T-helper 1 cell treated with Interleukin-12 subunit alpha and Interleukin-12 subunit beta and Interleukin-4 antibody, amounts not matched to agents 30 μg/mL and 1 μg/mL, for 36 hours (primary cell): Measurements from ENCODE around the gene SH2D3C.
A peak's percentile ranks its signal among the peaks of the same experiment; 100 is the strongest.
"Not testable (repeated sequence)": the region's sequence is repeated elsewhere in the genome, so short reads cannot be mapped to it uniquely, and the experiment has no call there.

Experiments used
- H3K27ac Mint-ChIP-seq: one replicate; pipeline ENCODE4 v1.8.0; 2021; ENCODE audit warnings: mild to moderate bottlenecking, mixed read lengths
- H3K27me3 Mint-ChIP-seq: one replicate; pipeline ENCODE4 v1.8.0; 2021; ENCODE audit warnings: low read depth, mixed read lengths
- H3K36me3 Mint-ChIP-seq: one replicate; pipeline ENCODE4 v1.8.0; 2021; ENCODE audit warnings: low read depth, mixed read lengths
- H3K4me1 Mint-ChIP-seq: one replicate; pipeline ENCODE4 v1.8.0; 2021; ENCODE audit warnings: low read depth, mixed read lengths
- H3K4me3 Mint-ChIP-seq: one replicate; pipeline ENCODE4 v1.8.0; 2021; ENCODE audit warnings: mild to moderate bottlenecking, moderate library complexity, mixed read lengths
- H3K9me3 Mint-ChIP-seq: one replicate; pipeline ENCODE4 v1.8.0; 2021; ENCODE audit warnings: mixed read lengths

Gene SH2D3C

GRCh38 chr9:127783111-127784008 is 4.9 kb upstream of the SH2D3C start:
- H3K36me3 Mint-ChIP-seq, result peaks cover 20% of the 10 kb centered on the region
- H3K27ac Mint-ChIP-seq, result peak overlapping the region; percentile 97
- peaks cover 53% of the 10 kb centered on the region for H3K4me1 Mint-ChIP-seq
- H3K4me3 Mint-ChIP-seq, result peak overlapping the region; percentile 79
- H3K27me3 Mint-ChIP-seq, result no peaks in the 10 kb centered on the region
- H3K9me3 Mint-ChIP-seq, result no peaks in the 10 kb centered on the region

GRCh38 chr9:127781806-127782205 is 3.3 kb upstream of the SH2D3C start:
- peak overlapping the region; percentile 71 for H3K27ac Mint-ChIP-seq
- peaks cover 51% of the 10 kb centered on the region for H3K4me1 Mint-ChIP-seq
- no peaks in the 10 kb centered on the region for H3K9me3 Mint-ChIP-seq
- H3K27me3 Mint-ChIP-seq, result no peaks in the 10 kb centered on the region
- H3K4me3 Mint-ChIP-seq, result peak overlapping the region; percentile 17
- H3K36me3 Mint-ChIP-seq, result peaks cover 14% of the 10 kb centered on the region

GRCh38 chr9:127780909-127781308 is 2.4 kb upstream of the SH2D3C start:
- peaks cover 15% of the 10 kb centered on the region for H3K36me3 Mint-ChIP-seq
- not testable (repeated sequence) for H3K4me3 Mint-ChIP-seq, H3K27ac Mint-ChIP-seq, H3K27me3 Mint-ChIP-seq, H3K9me3 Mint-ChIP-seq
- peaks cover 48% of the 10 kb centered on the region for H3K4me1 Mint-ChIP-seq

- Mint-ChIP-seq H3K4me3 (no peak overlapping the region), H3K4me1 (peaks cover 48% of the 10 kb centered on the region), H3K36me3 (peaks cover 15% of the 10 kb centered on the region), H3K27ac (peak overlapping the region; percentile 52), H3K9me3 (no peaks in the 10 kb centered on the region), H3K27me3 (no peaks in the 10 kb centered on the region)
Measured at GRCh38 chr9:127780126-127780885, 1.8 kb upstream of the SH2D3C start.

GRCh38 chr9:127779136-127779981 is 893 bp upstream of the SH2D3C start:
- peak overlapping the region; percentile 100 for H3K4me3 Mint-ChIP-seq
- H3K9me3 Mint-ChIP-seq, result no peaks in the 10 kb centered on the region
- peak overlapping the region; percentile 99 for H3K27ac Mint-ChIP-seq
- peaks cover 16% of the 10 kb centered on the region for H3K36me3 Mint-ChIP-seq
- H3K4me1 Mint-ChIP-seq, result peaks cover 45% of the 10 kb centered on the region
- no peaks in the 10 kb centered on the region for H3K27me3 Mint-ChIP-seq

GRCh38 chr9:127777368-127777980 is 992 bp downstream of the SH2D3C start:
- peak overlapping the region; percentile 100 for H3K27ac Mint-ChIP-seq
- H3K4me1 Mint-ChIP-seq, result peaks cover 30% of the 10 kb centered on the region
- no peaks in the 10 kb centered on the region for H3K27me3 Mint-ChIP-seq
- H3K36me3 Mint-ChIP-seq, result peaks cover 22% of the 10 kb centered on the region
- no peaks in the 10 kb centered on the region for H3K9me3 Mint-ChIP-seq
- peak overlapping the region; percentile 100 for H3K4me3 Mint-ChIP-seq

- H3K27ac Mint-ChIP-seq, result peak overlapping the region; percentile 100
- no peaks in the 10 kb centered on the region for H3K9me3 Mint-ChIP-seq
- H3K36me3 Mint-ChIP-seq, result peaks cover 22% of the 10 kb centered on the region
- H3K4me1 Mint-ChIP-seq, result peaks cover 30% of the 10 kb centered on the region
- peak overlapping the region; percentile 100 for H3K4me3 Mint-ChIP-seq
- H3K27me3 Mint-ChIP-seq, result no peaks in the 10 kb centered on the region
Measured at GRCh38 chr9:127776924-127777289, 1.6 kb downstream of the SH2D3C start.

GRCh38 chr9:127776195-127776923 is 2.1 kb downstream of the SH2D3C start:
- H3K9me3 Mint-ChIP-seq, result no peaks in the 10 kb centered on the region
- H3K27ac Mint-ChIP-seq, result peak overlapping the region; percentile 100
- H3K27me3 Mint-ChIP-seq, result no peaks in the 10 kb centered on the region
- H3K4me3 Mint-ChIP-seq, result peak overlapping the region; percentile 100
- peaks cover 25% of the 10 kb centered on the region for H3K36me3 Mint-ChIP-seq
- peaks cover 31% of the 10 kb centered on the region for H3K4me1 Mint-ChIP-seq

- Mint-ChIP-seq H3K36me3 (peaks cover 33% of the 10 kb centered on the region), H3K4me1 (peaks cover 37% of the 10 kb centered on the region), H3K4me3 (peak overlapping the region; percentile 57), H3K27me3 (no peaks in the 10 kb centered on the region), H3K9me3 (no peaks in the 10 kb centered on the region), H3K27ac (peak overlapping the region; percentile 80)
Measured at GRCh38 chr9:127773981-127774380, 4.5 kb downstream of the SH2D3C start.

GRCh38 chr9:127773272-127773671 is 5.2 kb downstream of the SH2D3C start:
- no peaks in the 10 kb centered on the region for H3K27me3 Mint-ChIP-seq
- peak overlapping the region; percentile 4 for H3K27ac Mint-ChIP-seq
- no peak overlapping the region for H3K4me3 Mint-ChIP-seq
- no peaks in the 10 kb centered on the region for H3K9me3 Mint-ChIP-seq
- H3K36me3 Mint-ChIP-seq, result peaks cover 38% of the 10 kb centered on the region
- peaks cover 43% of the 10 kb centered on the region for H3K4me1 Mint-ChIP-seq

- no peaks in the 10 kb centered on the region for H3K9me3 Mint-ChIP-seq
- H3K27ac Mint-ChIP-seq, result no peak overlapping the region
- H3K4me1 Mint-ChIP-seq, result peaks cover 41% of the 10 kb centered on the region
- peak overlapping the region; percentile 17 for H3K4me3 Mint-ChIP-seq
- H3K36me3 Mint-ChIP-seq, result peaks cover 37% of the 10 kb centered on the region
- H3K27me3 Mint-ChIP-seq, result no peaks in the 10 kb centered on the region
Measured at GRCh38 chr9:127772603-127773002, 5.9 kb downstream of the SH2D3C start.

- Mint-ChIP-seq H3K4me3 (peak overlapping the region; percentile 86), H3K9me3 (no peaks in the 10 kb centered on the region), H3K27ac (peak overlapping the region; percentile 81), H3K4me1 (peaks cover 46% of the 10 kb centered on the region), H3K27me3 (no peaks in the 10 kb centered on the region), H3K36me3 (peaks cover 41% of the 10 kb centered on the region)
Measured at GRCh38 chr9:127771570-127772189, 6.8 kb downstream of the SH2D3C start.

- peaks cover 42% of the 10 kb centered on the region for H3K36me3 Mint-ChIP-seq
- H3K4me1 Mint-ChIP-seq, result peaks cover 50% of the 10 kb centered on the region
- H3K27ac Mint-ChIP-seq, result peak overlapping the region; percentile 81
- peak overlapping the region; percentile 86 for H3K4me3 Mint-ChIP-seq
- no peaks in the 10 kb centered on the region for H3K9me3 Mint-ChIP-seq
- H3K27me3 Mint-ChIP-seq, result no peaks in the 10 kb centered on the region
Measured at GRCh38 chr9:127770905-127771569, 7.4 kb downstream of the SH2D3C start.
